OCI-LY1 (cell line): ENCODE measurements around the gene GTF3C1.

Source experiments
- CTCF ChIP-seq: fragments of 200-600 bp; sonication (generic), shearing (Covaris generic); IDR thresholded peaks from 2 replicates; pipeline ENCODE4 v1.5.1; 2017; ENCODE audit warnings: mild to moderate bottlenecking, antibody characterized with exemption, low read length, moderate library complexity, mixed read lengths
- EZH2 ChIP-seq: fragments of 200-600 bp; sonication (generic), shearing (Covaris generic); IDR thresholded peaks from 2 replicates; pipeline ENCODE4 v1.8.0; 2017; ENCODE audit warnings: borderline replicate concordance, mixed run types, mild to moderate bottlenecking, antibody characterized with exemption, low read length, moderate library complexity, mixed read lengths

- TF ChIP-seq EZH2 (no peak), CTCF (no peak)
These were observed 103.0 kb downstream of the GTF3C1 start for GRCh38 chr16:27446721-27447120.
